Endothelial cell (in vitro differentiated cells): ENCODE results near the gene HILPDA. TPM values are rescaled to one million over a fixed set of nuclear protein-coding genes. Genes with fewer than 3 reads are reported as not detected.
"Not testable (repeated sequence)": the region's sequence is repeated elsewhere in the genome, so short reads cannot be mapped to it uniquely, and the experiment has no call there.

Source experiments
- DNase-seq: peaks from one replicate; pipeline ENCODE4 v3.0.0; 2021; ENCODE audit warnings: low spot score
- H3K27ac Mint-ChIP-seq: one replicate; pipeline ENCODE4 v1.8.0; 2021; ENCODE audit warnings: mixed read lengths, inconsistent platforms; ENCODE audit not compliant: unreplicated experiment
- H3K27me3 Mint-ChIP-seq: one replicate; pipeline ENCODE4 v1.8.0; 2021; ENCODE audit warnings: mild to moderate bottlenecking, moderate library complexity, mixed read lengths, inconsistent platforms; ENCODE audit not compliant: unreplicated experiment
- H3K36me3 Mint-ChIP-seq: one replicate; pipeline ENCODE4 v1.8.0; 2021; ENCODE audit warnings: mild to moderate bottlenecking, low read depth, mixed read lengths, inconsistent platforms; ENCODE audit not compliant: unreplicated experiment
- H3K4me1 Mint-ChIP-seq: one replicate; pipeline ENCODE4 v1.8.0; 2021; ENCODE audit warnings: mild to moderate bottlenecking, mixed read lengths, inconsistent platforms; ENCODE audit not compliant: unreplicated experiment
- H3K4me3 Mint-ChIP-seq: one replicate; pipeline ENCODE4 v1.8.0; 2021; ENCODE audit warnings: mild to moderate bottlenecking, mixed read lengths, inconsistent platforms; ENCODE audit not compliant: unreplicated experiment
- H3K9me3 Mint-ChIP-seq: one replicate; pipeline ENCODE4 v1.8.0; 2021; ENCODE audit warnings: mixed read lengths, inconsistent platforms; ENCODE audit not compliant: unreplicated experiment
- total RNA-seq: library from RNA; stranded (reverse); fragmentation: NEBNext Ultra II Directional; extraction: Animal tissue kit (Norgen Biotek cat#: 25700); gene quantifications from one replicate; pipeline ENCODE4 v1.2.1, GENCODE V29; 2021; ENCODE audit not compliant: unreplicated experiment
- TF ChIP-seq, protein P1 (sequence below): fragments of 200-600 bp; sonication (generic); IDR thresholded peaks from one replicate; pipeline ENCODE4 v1.5.0; 2021; ENCODE audit warnings: antibody characterized with exemption; ENCODE audit not compliant: unreplicated experiment

Gene HILPDA
- total RNA-seq, 1 donor from 2014 or later = 13.1 TPM

DNA sequence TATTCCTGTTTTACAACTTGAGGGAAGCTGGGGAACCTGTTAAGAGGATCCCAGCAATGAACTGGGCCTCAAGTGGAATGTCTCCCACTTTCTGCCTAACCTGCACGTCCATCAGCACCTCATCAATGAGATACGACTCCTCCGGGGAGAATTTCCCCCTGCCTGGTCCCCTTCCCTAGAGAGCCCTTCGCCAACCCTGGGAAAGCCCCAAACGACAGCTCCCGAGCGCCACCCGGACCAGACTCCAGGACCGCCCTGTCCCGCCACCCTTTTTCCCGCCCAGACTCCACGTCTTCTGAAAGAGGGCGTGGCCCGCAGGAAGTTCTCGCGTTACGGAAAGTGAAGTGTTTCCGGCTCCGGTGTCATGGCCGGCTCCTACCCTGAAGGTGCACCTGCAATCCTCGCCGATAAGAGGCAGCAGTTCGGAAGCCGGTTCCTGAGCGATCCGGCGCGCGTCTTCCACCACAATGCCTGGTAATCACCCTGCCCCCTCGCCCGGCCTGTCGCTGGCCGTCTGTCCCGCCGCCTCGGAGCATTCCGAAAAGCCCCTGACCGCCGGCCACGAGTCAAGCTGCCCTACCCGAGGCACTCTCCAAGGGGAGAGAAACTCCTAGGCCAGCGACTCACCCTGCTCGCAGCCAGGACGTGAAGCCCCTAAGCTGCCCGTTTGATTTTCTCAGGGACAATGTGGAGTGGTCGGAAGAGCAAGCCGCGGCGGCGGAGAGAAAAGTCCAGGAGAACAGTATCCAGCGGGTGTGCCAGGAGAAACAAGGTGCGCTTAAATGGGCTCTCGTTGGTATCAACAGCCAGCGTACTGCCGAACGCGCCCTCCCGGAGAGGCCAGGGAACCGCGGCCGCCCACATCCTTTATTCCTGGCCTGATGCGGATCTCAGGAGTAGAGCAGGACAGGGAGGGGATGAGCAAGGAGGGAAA, 21.0 kb downstream of the HILPDA start, which contains the start of gene METTL2B:
Gene METTL2B (plus strand): TSS at position 347 of the 934 bp plus-strand sequence. CDS start 18 bp downstream, at position 365.
- DNase-seq = peak; percentile 80
- H3K4me3 Mint-ChIP-seq = peak within 1 kb of the TSS; percentile 97
- peaks cover 14% of the 10 kb centered on the region for H3K4me1 Mint-ChIP-seq
- not testable (repeated sequence) for H3K27me3 Mint-ChIP-seq, H3K9me3 Mint-ChIP-seq, H3K36me3 Mint-ChIP-seq
- peak within 1 kb of the TSS; percentile 92 for H3K27ac Mint-ChIP-seq

- not testable (repeated sequence) for H3K9me3 Mint-ChIP-seq, DNase-seq, H3K36me3 Mint-ChIP-seq, H3K27me3 Mint-ChIP-seq
- H3K27ac Mint-ChIP-seq = peak overlapping the region; percentile 92
- peaks cover 14% of the 10 kb centered on the region for H3K4me1 Mint-ChIP-seq
- H3K4me3 Mint-ChIP-seq = peak overlapping the region; percentile 97
Observed at GRCh38 chr7:128477336-128477690, 21.6 kb downstream of the HILPDA start.

DNA sequence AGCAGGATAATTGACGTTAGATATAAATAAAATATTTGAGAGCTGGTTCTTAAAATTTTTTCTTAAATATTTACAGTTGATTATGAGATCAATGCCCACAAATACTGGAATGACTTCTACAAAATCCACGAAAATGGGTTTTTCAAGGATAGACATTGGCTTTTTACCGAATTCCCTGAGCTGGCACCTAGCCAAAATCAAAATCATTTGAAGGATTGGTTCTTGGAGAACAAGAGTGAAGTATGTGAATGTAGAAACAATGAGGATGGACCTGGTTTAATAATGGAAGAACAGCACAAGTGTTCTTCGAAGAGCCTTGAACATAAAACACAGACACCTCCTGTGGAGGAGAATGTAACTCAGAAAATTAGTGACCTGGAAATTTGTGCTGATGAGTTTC, 23.4 kb downstream of the HILPDA start:
- not testable (repeated sequence) for H3K27me3 Mint-ChIP-seq, H3K36me3 Mint-ChIP-seq, H3K27ac Mint-ChIP-seq, H3K4me3 Mint-ChIP-seq, H3K9me3 Mint-ChIP-seq, DNase-seq
- peaks cover 20% of the 10 kb centered on the region for H3K4me1 Mint-ChIP-seq

DNA sequence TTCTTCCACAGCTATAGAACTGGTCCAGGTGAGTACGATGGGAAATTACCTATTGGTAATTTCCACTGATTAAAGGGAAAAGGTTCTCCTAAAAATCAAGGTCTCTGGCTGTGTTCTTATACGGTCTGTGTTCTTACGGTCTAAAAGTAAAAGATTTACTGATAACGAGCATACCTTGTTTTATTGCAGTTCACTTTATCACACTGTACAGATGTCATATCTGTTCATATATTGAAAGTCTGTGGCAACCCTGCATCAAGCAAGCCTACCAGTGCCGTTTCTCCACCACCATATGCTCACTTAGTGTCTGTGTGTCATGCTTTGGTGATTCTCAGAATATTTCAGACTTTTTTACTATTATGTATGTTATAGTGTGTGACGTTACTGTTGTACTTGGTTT, 32.5 kb downstream of the HILPDA start:
- DNase-seq, H3K4me3 Mint-ChIP-seq, H3K27me3 Mint-ChIP-seq: not testable (repeated sequence)

GRCh38 chr7:128497405-128497804, 41.7 kb downstream of the HILPDA start:
- Mint-ChIP-seq H3K4me1 (no peaks in the 10 kb centered on the region), H3K4me3 (peak overlapping the region; percentile 57), H3K36me3 (peaks cover 27% of the 10 kb centered on the region), H3K9me3 (no peaks in the 10 kb centered on the region), H3K27me3 (peaks cover 2% of the 10 kb centered on the region), H3K27ac (no peak overlapping the region)
- TF ChIP-seq, protein P1, sequence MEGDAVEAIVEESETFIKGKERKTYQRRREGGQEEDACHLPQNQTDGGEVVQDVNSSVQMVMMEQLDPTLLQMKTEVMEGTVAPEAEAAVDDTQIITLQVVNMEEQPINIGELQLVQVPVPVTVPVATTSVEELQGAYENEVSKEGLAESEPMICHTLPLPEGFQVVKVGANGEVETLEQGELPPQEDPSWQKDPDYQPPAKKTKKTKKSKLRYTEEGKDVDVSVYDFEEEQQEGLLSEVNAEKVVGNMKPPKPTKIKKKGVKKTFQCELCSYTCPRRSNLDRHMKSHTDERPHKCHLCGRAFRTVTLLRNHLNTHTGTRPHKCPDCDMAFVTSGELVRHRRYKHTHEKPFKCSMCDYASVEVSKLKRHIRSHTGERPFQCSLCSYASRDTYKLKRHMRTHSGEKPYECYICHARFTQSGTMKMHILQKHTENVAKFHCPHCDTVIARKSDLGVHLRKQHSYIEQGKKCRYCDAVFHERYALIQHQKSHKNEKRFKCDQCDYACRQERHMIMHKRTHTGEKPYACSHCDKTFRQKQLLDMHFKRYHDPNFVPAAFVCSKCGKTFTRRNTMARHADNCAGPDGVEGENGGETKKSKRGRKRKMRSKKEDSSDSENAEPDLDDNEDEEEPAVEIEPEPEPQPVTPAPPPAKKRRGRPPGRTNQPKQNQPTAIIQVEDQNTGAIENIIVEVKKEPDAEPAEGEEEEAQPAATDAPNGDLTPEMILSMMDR = no peak
- DNase-seq = no peak

More for the DNA sequence above, 32.5 kb downstream of the HILPDA start:
- not testable (repeated sequence) for H3K4me1 Mint-ChIP-seq, H3K9me3 Mint-ChIP-seq, H3K27ac Mint-ChIP-seq
- H3K36me3 Mint-ChIP-seq = peaks cover 14% of the 10 kb centered on the region

- H3K4me1 Mint-ChIP-seq, H3K27ac Mint-ChIP-seq, H3K9me3 Mint-ChIP-seq, H3K27me3 Mint-ChIP-seq, DNase-seq, H3K4me3 Mint-ChIP-seq: not testable (repeated sequence)
- peaks cover 10% of the 10 kb centered on the region for H3K36me3 Mint-ChIP-seq
Observed at GRCh38 chr7:128505416-128505815, 49.7 kb downstream of the HILPDA start.

DNA sequence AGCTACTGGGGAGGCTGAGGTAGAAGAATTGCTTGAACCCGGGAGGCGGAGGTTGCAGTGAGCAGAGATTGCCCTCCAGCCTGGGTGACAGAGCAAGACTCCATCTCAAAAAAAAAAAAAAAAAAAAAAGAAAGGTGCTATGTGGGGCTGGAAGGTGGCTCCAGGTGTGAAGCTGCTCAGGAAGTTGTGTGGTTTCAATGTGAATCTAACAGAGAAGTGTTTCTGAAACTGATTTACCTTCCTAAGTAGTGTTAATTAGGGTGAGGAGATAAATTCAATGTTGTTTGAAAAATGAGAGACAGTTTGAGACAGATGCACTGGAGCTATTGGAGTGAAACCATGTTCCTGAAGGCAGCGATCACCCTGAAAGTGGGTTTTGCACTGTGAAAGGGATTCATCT, 51.1 kb downstream of the HILPDA start:
- not testable (repeated sequence) for H3K4me3 Mint-ChIP-seq, H3K36me3 Mint-ChIP-seq, H3K27ac Mint-ChIP-seq, H3K9me3 Mint-ChIP-seq, H3K27me3 Mint-ChIP-seq, DNase-seq, H3K4me1 Mint-ChIP-seq

DNA sequence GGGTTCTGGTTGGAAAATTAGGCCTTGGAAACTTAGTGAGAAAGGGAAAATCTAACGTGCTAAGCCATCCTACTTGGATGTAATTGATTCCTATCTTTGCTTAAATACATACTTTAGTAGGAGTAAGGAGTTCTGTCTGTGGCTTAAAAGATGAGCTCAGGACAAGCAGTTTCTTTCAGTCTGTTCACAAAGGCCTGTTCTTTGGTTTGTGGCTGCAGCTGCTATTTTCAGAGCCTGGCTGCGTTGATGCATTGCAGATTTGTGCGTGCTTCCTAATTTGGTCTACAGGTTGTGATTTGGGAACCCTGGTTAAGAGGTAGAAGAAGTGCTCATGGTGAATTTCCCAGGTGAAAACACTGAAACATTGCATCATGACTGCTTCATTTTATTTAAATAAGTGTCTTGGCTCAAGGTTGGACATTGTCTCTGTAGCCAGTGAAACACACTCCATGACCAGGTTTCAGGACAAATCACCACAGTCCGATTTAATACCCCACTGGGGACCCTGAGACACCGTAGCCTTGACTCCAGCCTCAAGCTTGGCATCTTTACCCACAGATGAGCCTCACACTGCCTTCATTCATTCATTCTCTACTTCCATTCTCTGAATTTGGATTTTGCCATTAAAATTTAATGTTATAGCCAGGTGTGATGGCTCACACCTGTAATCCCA, 51.8 kb downstream of the HILPDA start:
- not testable (repeated sequence) for H3K27me3 Mint-ChIP-seq, H3K4me1 Mint-ChIP-seq, H3K27ac Mint-ChIP-seq, DNase-seq, H3K4me3 Mint-ChIP-seq, H3K9me3 Mint-ChIP-seq, H3K36me3 Mint-ChIP-seq

Other genes with a start within 250 kb of the HILPDA start
- not detected for gene LEP, start 214.6 kb upstream of the HILPDA start, total RNA-seq
- gene RBM28, start 112.0 kb upstream of the HILPDA start, total RNA-seq = 42.8 TPM
- gene PRRT4, start 94.2 kb upstream of the HILPDA start, total RNA-seq = 10.8 TPM
- 7.5 TPM for gene IMPDH1, start 45.9 kb upstream of the HILPDA start, total RNA-seq
- 26.9 TPM for gene METTL2B, start 20.9 kb downstream of the HILPDA start, total RNA-seq
- 4.3 TPM for gene GARIN1A, start 216.4 kb downstream of the HILPDA start, total RNA-seq